Tibial nerve (tissue), 4 donors: ENCODE data around the gene IL27RA. TPM values are rescaled to one million over a fixed set of nuclear protein-coding genes. Genes with fewer than 3 reads are reported as not detected.

Experiments used
- DNase-seq, 2 donors: peaks; one replicate each; pipeline ENCODE4 v3.0.0-alpha.2; 2019; ENCODE audit warnings: low spot score in 2 of 2
- H3K27ac ChIP-seq, 4 donors: fragments of 200-600 bp; sonication (generic) in 3 of 4; one replicate each; pipeline ENCODE4 v1.5.1; 2017 to 2019; ENCODE audit warnings: mild to moderate bottlenecking in 1 of 4
- H3K27me3 ChIP-seq, 2 donors: fragments of 200-600 bp; sonication (generic) in 1 of 2; one replicate each; pipeline versions ENCODE4 v1.5.1 to v1.6.0; 2017 to 2019
- H3K36me3 ChIP-seq, 3 donors: fragments of 200-600 bp; sonication (generic); one replicate each; pipeline ENCODE4 v1.5.1; 2018 to 2019
- H3K4me1 ChIP-seq, 4 donors: fragments of 200-600 bp; sonication (generic) in 3 of 4; one replicate each; pipeline ENCODE4 v1.5.1; 2017 to 2019
- H3K4me3 ChIP-seq, 4 donors: fragments of 200-600 bp; sonication (generic) in 3 of 4; one replicate each; pipeline ENCODE4 v1.5.1; 2017 to 2019; ENCODE audit warnings: mild to moderate bottlenecking in 1 of 4, moderate library complexity in 1 of 4
- H3K9me3 ChIP-seq, 4 donors: fragments of 200-600 bp; sonication (generic) in 3 of 4; one replicate each; pipeline ENCODE4 v1.5.1; 2017 to 2019
- EP300 ChIP-seq, 2 donors: sonication (generic); formaldehyde crosslinking; IDR thresholded peaks; one replicate each; pipeline ENCODE4 v1.6.1; 2017; ENCODE audit warnings: antibody characterized with exemption in 2 of 2, mild to moderate bottlenecking in 1 of 2
- POLR2A ChIP-seq, 2 donors: fragments of 450-650 bp; IDR thresholded peaks; one replicate each; pipeline ENCODE4 v1.6.1; 2017; ENCODE audit warnings: antibody characterized with exemption in 2 of 2, mild to moderate bottlenecking in 2 of 2, moderate library complexity in 2 of 2
- WGBS, 2 donors: methylation state at CpG; one replicate each; pipeline ENCODE4 v1.1.5; 2018; 5-methylcytosine and 5-hydroxymethylcytosine counted together
- total RNA-seq, 4 donors: library from RNA; depleted of rRNA; stranded (reverse); fragments of >200 nt; gene quantifications; one replicate each; pipeline ENCODE4 v1.1.0, GENCODE V29; 2016
- TF ChIP-seq, protein P1 (sequence below), 5 experiments: fragments of 200-600 bp in 3 of 5; fragments of 450-650 bp in 2 of 5; sonication (generic) in 3 of 5; IDR thresholded peaks; one replicate each; pipeline ENCODE4 v1.5.1; 2016 to 2019; ENCODE audit warnings: antibody characterized with exemption in 5 of 5, mild to moderate bottlenecking in 3 of 5, moderate library complexity in 2 of 5

IL27RA gene
- total RNA-seq, 4 donors from 2014 or later = 2.4 to 3.5 (median 3.0) TPM

DNA sequence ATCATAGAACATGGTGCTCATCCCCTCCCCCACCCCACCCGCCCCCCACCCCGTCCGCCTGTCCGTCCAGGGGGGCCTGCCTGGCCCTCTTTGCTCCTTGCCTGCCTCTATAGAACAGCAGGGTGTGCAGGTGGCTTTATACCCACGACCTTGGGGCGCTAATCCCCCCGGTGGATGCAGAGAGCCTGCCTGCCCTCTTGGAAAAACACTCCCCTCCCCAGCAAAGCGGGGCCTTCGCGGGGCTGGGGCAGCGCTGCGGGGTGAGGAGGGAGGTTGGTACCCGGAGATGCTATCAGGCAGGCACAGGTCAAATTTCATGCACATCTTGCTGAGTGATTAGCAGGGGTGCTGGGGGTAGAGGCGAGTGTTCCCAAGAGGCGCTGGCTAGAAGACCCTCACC lies 47.4 kb upstream of the IL27RA start:
- no peaks in the 10 kb centered on the region for H3K27me3 ChIP-seq
- H3K27ac ChIP-seq = no peak overlapping the region
- TF ChIP-seq, protein P1, sequence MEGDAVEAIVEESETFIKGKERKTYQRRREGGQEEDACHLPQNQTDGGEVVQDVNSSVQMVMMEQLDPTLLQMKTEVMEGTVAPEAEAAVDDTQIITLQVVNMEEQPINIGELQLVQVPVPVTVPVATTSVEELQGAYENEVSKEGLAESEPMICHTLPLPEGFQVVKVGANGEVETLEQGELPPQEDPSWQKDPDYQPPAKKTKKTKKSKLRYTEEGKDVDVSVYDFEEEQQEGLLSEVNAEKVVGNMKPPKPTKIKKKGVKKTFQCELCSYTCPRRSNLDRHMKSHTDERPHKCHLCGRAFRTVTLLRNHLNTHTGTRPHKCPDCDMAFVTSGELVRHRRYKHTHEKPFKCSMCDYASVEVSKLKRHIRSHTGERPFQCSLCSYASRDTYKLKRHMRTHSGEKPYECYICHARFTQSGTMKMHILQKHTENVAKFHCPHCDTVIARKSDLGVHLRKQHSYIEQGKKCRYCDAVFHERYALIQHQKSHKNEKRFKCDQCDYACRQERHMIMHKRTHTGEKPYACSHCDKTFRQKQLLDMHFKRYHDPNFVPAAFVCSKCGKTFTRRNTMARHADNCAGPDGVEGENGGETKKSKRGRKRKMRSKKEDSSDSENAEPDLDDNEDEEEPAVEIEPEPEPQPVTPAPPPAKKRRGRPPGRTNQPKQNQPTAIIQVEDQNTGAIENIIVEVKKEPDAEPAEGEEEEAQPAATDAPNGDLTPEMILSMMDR (IDR thresholded peaks at IDR 0.05) = no peak
- no peak for TF ChIP-seq POLR2A (IDR thresholded peaks at IDR 0.05)
- no peak for TF ChIP-seq EP300 (IDR thresholded peaks at IDR 0.05)
- DNase-seq = no peak
- H3K4me1 ChIP-seq = peaks cover 0 to 49% (median 22%) of the 10 kb centered on the region in 4 donors
- WGBS, 2 donors = 76 to 82% methylated on average over 11 of the region's 15 CpGs
- no peak overlapping the region for H3K4me3 ChIP-seq
- H3K36me3 ChIP-seq = peaks cover 0 to 60% (median 0%) of the 10 kb centered on the region in 3 donors
- H3K9me3 ChIP-seq = no peaks in the 10 kb centered on the region

DNA sequence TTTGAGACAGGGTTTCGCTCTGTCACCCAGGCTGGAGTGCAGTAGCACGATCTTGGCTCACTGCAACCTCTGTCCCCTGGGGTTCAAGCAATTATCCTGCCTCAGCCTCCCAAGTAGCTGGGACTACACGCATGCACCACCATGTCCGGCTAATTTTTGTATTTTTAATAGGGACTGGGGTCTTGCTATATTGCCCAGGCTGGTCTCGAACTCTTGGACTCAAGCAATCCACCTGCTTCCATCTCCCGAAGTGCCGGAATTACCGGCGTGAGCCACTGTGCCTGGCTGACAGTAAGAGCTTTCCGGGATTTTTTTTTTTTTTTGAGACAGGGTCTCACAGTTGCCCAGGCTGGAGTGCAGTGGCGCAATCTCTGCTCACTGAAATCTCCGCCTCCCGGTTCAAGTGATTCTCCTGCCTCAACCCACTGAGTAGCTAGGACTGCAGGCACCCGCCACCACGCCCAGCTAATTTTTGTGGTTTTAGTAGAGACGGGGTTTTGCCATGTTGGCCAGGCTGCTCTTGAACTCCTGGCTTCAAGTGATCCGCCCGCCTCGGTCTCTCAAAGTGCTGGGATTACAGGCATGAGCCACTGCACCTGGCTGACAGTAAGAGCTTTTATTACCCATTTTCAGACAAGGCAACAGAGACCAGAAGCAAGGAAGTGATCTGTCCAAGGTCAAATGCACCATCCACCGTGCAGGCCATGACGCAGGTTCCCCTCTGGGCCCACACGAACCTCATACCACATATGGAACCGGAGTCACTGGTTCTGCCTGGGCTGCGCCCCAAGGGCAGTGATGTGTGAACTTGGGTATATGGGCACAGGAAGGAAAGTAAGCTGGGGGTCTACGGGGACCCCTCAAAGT lies 46.5 kb upstream of the IL27RA start:
- WGBS, 2 donors = 82 to 88% methylated on average over 25 of the region's 25 CpGs
- peak overlapping the region in 3 of 4 donors; percentile 83 to 89 (median 86) for H3K27ac ChIP-seq
- TF ChIP-seq, protein P1 (IDR thresholded peaks at IDR 0.05) = no peak
- TF ChIP-seq EP300 (IDR thresholded peaks at IDR 0.05) = no peak
- H3K27me3 ChIP-seq = no peaks in the 10 kb centered on the region
- no peaks in the 10 kb centered on the region for H3K9me3 ChIP-seq
- peaks cover 0 to 44% (median 19%) of the 10 kb centered on the region in 4 donors for H3K4me1 ChIP-seq
- no peak overlapping the region for H3K4me3 ChIP-seq
- H3K36me3 ChIP-seq = peaks cover 0 to 67% (median 0%) of the 10 kb centered on the region in 3 donors
- DNase-seq = no peak

DNA sequence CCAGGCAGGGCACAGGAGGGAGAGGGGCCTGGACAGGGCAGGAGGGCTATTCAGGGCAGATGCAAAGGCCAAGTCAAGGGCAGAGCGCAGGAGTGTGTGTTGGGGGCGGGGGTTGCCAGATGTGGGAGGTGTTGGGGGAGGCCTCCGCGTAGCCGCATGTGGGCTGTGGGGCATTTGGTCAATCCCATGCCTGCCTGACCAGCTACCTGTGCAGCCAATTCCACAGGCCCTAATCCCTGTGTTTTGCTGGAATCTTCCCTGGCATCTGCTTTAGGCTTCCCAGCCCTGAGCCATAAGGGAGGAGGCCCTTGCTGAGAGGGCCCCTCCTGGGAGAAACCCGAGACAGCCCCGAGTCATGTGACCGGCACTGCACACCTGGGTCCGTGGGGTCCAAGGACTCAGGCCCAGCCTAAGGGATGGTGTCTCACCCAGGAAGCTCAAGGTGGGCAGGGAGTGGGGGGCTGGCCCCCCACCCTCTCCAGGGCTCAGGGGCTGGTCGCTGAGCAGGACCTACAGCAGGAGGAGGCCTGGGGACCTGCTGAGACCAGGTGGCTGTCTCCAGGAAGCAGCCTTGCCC lies 45.7 kb upstream of the IL27RA start:
- H3K4me1 ChIP-seq = peaks cover 0 to 44% (median 19%) of the 10 kb centered on the region in 4 donors
- WGBS, 2 donors = 75 to 89% methylated on average over 5 to 9 of the region's 10 CpGs
- no peak for DNase-seq
- H3K4me3 ChIP-seq = peak overlapping the region in 1 of 4 donors; percentile 9
- H3K36me3 ChIP-seq = peaks cover 0 to 67% (median 0%) of the 10 kb centered on the region in 3 donors
- TF ChIP-seq, protein P1 (IDR thresholded peaks at IDR 0.05) = no peak
- TF ChIP-seq POLR2A (IDR thresholded peaks at IDR 0.05) (no peak), EP300 (IDR thresholded peaks at IDR 0.05) (no peak)
- H3K9me3 ChIP-seq = no peaks in the 10 kb centered on the region
- peak overlapping the region in 3 of 4 donors; percentile 83 to 89 (median 86) for H3K27ac ChIP-seq
- no peaks in the 10 kb centered on the region for H3K27me3 ChIP-seq

- Histone ChIP-seq H3K4me3 (peak overlapping the region in 1 of 4 donors; percentile 9), H3K27ac (peak overlapping the region; percentile 66 to 89 (median 86)), H3K36me3 (peaks cover 0 to 70% (median 0%) of the 10 kb centered on the region in 3 donors), H3K4me1 (peaks cover 0 to 44% (median 19%) of the 10 kb centered on the region in 4 donors), H3K9me3 (no peaks in the 10 kb centered on the region), H3K27me3 (no peaks in the 10 kb centered on the region)
- WGBS, 2 donors = 37 to 48% methylated on average over 8 to 16 of the region's 19 CpGs
- DNase-seq = peak; percentile 64 to 74
- no peak for TF ChIP-seq EP300 (IDR thresholded peaks at IDR 0.05)
- TF ChIP-seq POLR2A (IDR thresholded peaks at IDR 0.05) = no peak
- TF ChIP-seq, protein P1 (IDR thresholded peaks at IDR 0.05) = no peak
Measured at GRCh38 chr19:13986348-13986904, 45.1 kb upstream of the IL27RA start.
